ENCODE measurements around the gene TBL1X. TPM values are rescaled to one million over a fixed set of nuclear protein-coding genes. Genes with fewer than 3 reads are reported as not detected.

TBL1X gene
- total and polyA plus RNA-seq, 10 of the 15 experiments (the other 5 are each of a cell fraction or from before 2014, with no cell fraction given) = 4.4 to 26.3 (median 10.6) TPM

- WGBS (ENCODE audit: insufficient coverage, insufficient replicate concordance, low lambda C conversion rate, missing lambda C conversion rate) = 3% methylated on average over 9 of the region's 9 CpGs
Measured at GRCh38 chrX:9530848-9531274, 66.0 kb downstream of the TBL1X start.

More at GRCh38 chrX:9530848-9531274, 66.0 kb downstream of the TBL1X start:
- H3K4me2 ChIP-seq (ENCODE audit: control insufficient read depth, insufficient read depth) = peak overlapping the region; percentile 35; the same call in 1 of the 2 replicates
- no peaks in the 10 kb centered on the region for H3K36me3 ChIP-seq (ENCODE audit: control insufficient read depth in 2 of 2, insufficient read depth in 2 of 2, low read length in 1 of 2)
- in situ Hi-C loops (cut with MboI) (no loop called here), intact Hi-C loops (cut with micrococcal nuclease; ENCODE audit: unreplicated experiment) (no loop called here)
- H3K9me3 ChIP-seq (replicated peaks; ENCODE audit: control insufficient read depth, insufficient read depth, low read length) = no peaks in the 10 kb centered on the region
- no TSS peak for BruUV-seq (replicated peaks)
- no peak overlapping the region for H3K4me3 ChIP-seq
- no peak for DNase-seq (ENCODE audit: low read depth, low spot score)
- ChIA-PET SMC1A (ENCODE audit: uncharacterized antibody, unreplicated experiment) (interaction anchor here (0.9 to 1.7 kb wide), 4 partner anchors 8 to 146 kb away, joined by 3 to 6 read pairs (median 4); no protein-coding TSS in a partner anchor), POLR2A (interaction anchor here (0.5 to 0.6 kb wide), 2 partner anchors 9 to 183 kb away, joined by 3 to 4 read pairs; no protein-coding TSS in a partner anchor), RAD21 (ENCODE audit: unreplicated experiment) (interaction anchor here (0.6 kb wide), 1 partner anchor 68 kb away, joined by 3 read pairs; no protein-coding TSS in a partner anchor), CTCF (no interaction called here)
- H3K27ac ChIP-seq (ENCODE audit: control insufficient read depth, insufficient read depth) = no peak overlapping the region
- no peak for FAIRE-seq
- H4K20me1 ChIP-seq (ENCODE audit: control insufficient read depth, insufficient read depth) = no peaks in the 10 kb centered on the region
- no peaks in the 10 kb centered on the region for H3K4me1 ChIP-seq (ENCODE audit: control insufficient read depth, insufficient read depth, low read length)
- peak; percentile 94 for ATAC-seq
- H3K27me3 ChIP-seq (replicated peaks in 1 of 2; ENCODE audit: control insufficient read depth in 2 of 2, insufficient read depth in 2 of 2, low read length in 1 of 2) = no peaks in the 10 kb centered on the region
- H3K9ac ChIP-seq (ENCODE audit: control insufficient read depth, insufficient read depth, low read length) = no peak overlapping the region
- no peaks in the 10 kb centered on the region for H3K79me2 ChIP-seq (ENCODE audit: control insufficient read depth, insufficient read depth, low read length)
- no peak overlapping the region for H2AFZ ChIP-seq (ENCODE audit: control insufficient read depth, low read depth, low read length)
- peak; percentile 9 for TF ChIP-seq USF1 (IDR thresholded peaks at IDR 0.05; ENCODE audit: borderline replicate concordance, extremely low read length, insufficient read depth, low read depth, low read length)
- no peak for TF ChIP-seq BACH1 (IDR thresholded peaks at IDR 0.05; ENCODE audit: borderline replicate concordance)
- no peak for TF ChIP-seq MAX (IDR thresholded peaks at IDR 0.05; ENCODE audit: low read depth, low read length)
- no peak for TF ChIP-seq CHD1 (IDR thresholded peaks at IDR 0.05; ENCODE audit: low read depth, low read length)
- TF ChIP-seq RAD51 (IDR thresholded peaks at IDR 0.05) = peak; percentile 65
- no peak for TF ChIP-seq NR2F1 (conservative IDR thresholded peaks at IDR 0.05)
- TF ChIP-seq RAD21 (IDR thresholded peaks at IDR 0.05; ENCODE audit: insufficient read depth, low read depth, low read length) = no peak
- TF ChIP-seq BHLHE40 (IDR thresholded peaks at IDR 0.05; ENCODE audit: borderline replicate concordance in 1 of 2, low read depth in 2 of 2, low read length in 1 of 2) = peak; percentile 43 to 60; a peak in 3 of 4 replicates
- no peak for TF ChIP-seq HDGF (IDR thresholded peaks at IDR 0.05)
- TF ChIP-seq ELK1 (IDR thresholded peaks at IDR 0.05; ENCODE audit: low read depth, low read length) = no peak
- no peak for TF ChIP-seq YBX1 (IDR thresholded peaks at IDR 0.05)
- TF ChIP-seq SUZ12 (IDR thresholded peaks at IDR 0.05; ENCODE audit: unreplicated experiment) = no peak
- peak; percentile 15; the same call in 1 of the 2 replicates for TF ChIP-seq USF2 (IDR thresholded peaks at IDR 0.05; ENCODE audit: borderline replicate concordance, low read depth, low read length)
- no peak for TF ChIP-seq KAT2A (conservative IDR thresholded peaks at IDR 0.05; ENCODE audit: control insufficient read depth, low read depth, low read length)

Measured in GM12878 (cell line).